ENCODE results near the gene LSM4.

The LSM4 gene

DNA sequence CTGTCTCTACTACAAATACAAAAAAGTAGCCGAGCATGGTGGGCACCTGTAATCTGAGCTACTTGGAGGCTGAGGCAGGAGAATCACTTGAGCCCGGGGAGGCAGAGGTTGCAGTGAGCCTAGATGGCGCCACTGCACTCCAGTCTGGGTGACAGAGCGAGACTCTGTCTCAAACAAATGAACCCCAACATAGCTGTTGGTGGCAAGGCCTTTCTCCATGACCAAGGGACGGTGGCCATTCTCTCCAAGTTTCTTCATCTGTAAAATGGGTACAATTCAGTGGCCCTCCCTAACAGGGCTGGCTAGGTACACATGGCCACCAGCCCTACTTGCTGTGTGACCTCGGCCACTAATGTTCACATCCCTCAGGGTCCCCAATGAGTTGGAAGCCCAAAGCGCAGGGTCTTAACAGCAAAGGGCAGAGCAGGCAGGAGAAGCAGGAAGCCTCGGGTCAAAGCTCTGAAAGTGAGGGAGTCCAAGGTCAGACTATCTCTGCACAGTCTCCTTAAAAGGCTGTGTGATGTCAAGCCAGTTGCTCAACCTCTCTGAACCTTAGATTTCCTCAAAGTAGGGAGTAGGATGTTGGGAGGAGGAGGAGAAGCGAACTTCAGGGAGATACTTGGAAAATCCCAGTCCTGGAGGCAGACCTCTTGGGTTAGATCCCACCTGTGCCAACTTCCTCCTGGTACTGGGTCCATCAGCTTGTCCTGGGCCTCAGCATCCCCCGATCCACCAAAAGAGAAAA, 44.2 kb downstream of the LSM4 start:
- DNase-seq (ENCODE audit: low read depth, low spot score): no peak

DNA sequence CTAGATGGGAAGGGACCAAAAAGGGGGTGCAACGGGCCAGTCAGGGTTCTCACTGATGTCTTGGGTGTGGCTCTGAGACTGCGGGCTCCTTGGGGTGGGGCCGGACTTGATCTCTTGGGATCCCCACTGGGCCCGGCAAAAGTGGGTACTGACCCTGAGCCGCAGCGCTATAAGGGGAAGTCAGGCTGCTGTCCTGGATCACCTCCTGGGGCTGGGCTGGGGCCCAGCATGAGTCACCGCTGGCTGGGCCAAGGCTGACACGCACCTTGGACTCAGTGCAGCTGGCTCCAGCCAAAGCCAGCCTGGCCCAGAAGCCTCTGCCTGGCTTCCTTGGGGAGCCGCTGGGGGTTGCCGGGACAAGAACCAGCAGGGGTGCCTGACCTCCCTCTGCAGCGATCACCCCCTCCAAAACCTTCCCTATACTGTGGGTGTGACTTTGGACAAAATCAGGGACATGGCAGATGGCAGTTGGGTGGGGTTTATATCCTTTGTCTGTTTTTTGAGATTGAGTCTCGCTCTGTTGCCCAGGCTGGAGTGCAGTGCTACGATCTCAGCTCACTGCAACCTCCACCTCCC, 48.0 kb downstream of the LSM4 start:
- no peak for DNase-seq (ENCODE audit: low read depth, low spot score)

DNA sequence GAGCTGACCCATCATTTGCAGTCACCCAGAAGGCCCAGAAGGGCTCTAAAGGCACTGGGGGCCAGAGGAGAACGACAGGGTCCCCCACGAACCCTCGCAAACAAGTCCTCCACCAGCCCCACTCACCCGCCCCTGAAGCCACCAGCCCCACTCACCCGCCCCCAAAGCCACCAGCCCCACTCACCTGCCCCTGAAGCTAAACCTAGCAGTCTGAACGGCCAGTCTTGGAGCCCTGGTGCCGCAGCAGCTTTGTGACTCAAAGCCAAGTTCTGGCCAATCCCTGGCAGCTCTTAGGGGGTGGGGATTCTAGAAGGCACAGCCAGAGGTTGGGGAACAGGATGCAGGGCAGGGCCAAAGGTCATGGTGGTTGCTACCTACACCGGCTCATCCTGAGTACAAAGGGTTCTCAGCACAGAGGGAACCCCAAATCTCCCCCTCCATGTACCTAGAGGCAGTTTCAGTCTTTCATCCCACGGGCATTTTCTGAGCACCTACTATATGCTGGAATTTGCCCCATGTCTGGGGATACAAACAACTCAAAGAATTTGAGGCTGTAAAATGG, 48.6 kb downstream of the LSM4 start, which contains the start of gene IQCN:
IQCN (minus strand) TSS at position 234 of the 562 bp plus-strand sequence. CDS start 4,974 bp downstream, outside the sequence.
- no peak for DNase-seq (ENCODE audit: low read depth, low spot score)

DNA sequence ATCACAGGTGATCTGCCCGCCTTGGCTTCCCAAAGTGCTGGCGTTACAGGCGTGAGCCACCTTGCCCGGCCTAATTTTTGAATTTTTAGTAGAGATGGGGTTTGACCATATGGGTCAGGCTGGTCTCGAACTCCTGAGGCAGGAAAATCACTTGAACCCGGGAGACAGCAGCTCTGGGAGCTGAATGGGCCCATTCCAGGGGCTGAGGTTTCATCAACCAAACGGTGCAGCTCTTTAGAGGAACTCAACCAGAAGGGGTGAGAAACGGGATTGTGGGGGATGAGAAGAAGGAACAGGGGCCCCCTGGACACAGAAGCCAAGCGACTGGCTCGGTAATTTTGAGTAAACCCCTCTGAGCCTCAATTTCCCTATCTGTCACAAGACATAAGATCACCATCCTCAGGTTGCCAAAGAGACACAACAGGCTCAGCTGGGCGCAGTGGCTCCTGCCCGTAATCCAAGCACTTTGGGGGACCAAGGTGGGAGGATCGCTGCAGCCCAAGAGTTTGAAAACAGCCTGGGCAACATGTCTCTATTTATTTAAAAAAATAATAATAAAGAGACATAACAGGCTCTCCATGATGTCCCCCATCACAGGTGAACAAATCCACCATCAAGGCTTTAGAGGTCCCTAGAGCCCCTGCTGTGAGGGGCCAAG, 49.2 kb downstream of the LSM4 start:
- DNase-seq (ENCODE audit: low read depth, low spot score): no peak

DNA sequence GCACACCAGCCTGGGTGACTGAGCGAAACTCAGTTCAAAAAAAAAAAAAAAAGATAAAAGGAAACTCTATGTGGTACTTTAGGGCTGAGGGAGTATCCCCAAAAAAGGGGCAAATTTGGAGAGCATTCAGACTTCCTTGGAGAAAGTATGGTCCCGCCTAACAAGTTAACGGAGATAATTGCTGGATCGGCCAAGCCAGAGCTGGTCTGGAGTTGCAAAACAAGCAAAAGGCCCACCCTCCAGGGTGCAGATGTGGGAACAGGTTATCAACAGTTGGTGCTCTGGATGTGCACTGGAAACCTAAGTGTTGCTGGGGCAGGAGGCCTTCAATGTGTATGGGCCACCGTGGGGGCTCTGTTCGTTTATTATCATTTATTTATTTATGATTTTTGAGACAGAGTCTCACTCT, 51.4 kb downstream of the LSM4 start:
- DNase-seq (ENCODE audit: low read depth, low spot score): no peak

DNA sequence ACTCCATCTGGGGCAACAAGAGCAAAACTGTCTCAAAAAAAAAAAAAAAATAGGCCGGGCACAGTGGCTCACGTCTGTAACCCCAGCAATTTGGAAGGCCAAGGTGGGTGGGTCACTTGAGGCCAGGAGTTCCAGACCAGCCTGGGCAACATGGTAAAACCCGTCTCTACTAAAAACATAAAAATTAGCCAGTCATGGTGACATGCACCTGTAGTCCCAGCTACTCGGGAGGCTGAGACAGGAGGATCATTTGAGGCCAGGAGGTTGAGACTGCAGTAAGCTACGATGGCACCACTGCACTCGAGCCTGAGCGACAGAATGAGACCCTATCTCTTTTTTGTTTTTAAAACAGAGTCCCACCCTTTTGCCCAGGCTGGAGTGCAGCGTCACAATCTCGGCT, 52.5 kb downstream of the LSM4 start:
- DNase-seq (ENCODE audit: low read depth, low spot score): no peak

DNA sequence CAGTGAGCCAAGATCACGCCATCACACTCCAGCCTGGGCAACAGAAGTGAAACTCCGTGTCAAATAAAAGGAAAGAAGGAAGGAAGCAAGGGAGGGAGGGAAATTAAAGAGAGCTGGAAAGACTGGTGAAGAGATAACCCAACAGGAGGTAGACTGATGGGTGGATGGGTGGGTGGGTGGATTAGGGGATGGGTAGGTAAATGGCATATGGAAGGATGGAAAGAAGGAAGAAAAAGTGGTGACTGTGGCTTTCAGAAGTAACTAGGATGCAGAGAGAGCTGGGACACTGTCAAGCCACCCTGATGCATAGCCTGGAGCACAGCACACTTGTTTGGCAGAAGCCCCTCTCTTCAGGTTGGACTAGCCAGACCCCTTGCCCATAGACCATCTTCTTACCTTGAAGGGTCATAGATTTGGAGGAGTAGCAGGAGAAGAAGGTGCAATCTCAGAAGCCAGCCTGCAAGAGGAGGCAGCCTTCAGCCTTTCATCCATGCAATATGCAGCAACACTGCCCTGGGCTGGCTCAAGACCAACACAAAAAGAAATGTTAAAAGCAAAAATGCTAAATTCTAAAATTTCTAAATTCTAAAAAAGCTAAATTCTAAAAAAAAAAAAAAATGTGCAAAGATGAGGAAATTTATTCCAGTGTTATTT, 53.7 kb downstream of the LSM4 start:
- DNase-seq (ENCODE audit: low read depth, low spot score): no peak

DNA sequence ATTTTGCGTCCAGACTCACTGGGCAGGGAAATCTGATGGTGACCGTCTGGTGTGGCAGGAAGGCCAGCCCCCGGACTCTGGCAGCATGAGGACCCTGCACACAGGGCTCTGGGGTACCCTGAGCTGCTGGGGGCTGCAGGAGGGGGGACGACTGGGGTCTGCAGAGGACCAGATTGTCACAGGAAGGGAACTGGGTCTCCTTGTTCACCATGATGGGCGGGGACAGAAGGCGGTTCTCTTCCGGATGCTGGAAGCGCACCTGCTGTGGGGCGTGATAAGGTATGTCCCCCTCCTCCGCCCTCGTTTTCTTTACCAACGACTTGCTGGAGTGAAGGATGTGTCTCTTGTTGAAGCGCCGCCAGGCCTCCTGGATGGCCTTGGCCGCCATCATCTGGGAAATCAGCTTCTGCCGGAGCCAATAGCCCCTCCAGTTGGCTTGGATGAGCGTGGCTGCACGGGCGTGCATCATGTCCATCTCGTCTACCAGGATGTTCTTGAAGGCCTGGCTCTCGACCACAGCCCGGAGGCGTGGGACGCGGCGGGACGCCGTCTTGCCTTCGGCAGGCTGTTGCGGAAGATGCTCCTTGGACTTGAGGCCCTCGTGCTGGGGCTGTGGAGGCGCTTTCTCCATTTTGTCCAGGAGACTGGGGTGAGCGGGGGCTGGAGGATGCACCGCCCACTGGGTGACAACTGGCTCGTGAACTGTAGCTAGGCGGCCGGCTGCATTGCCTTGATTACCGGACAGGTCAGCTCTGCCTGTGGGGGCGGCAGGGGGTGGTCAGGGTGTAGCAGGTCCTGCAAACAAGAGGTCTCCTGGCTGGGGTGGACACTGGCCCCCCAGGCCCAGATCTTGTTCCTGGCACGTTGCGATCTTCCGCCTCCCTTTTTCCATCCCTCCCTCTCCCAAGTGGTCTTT, 55.8 kb downstream of the LSM4 start:
- DNase-seq (ENCODE audit: low read depth, low spot score): no peak

DNA sequence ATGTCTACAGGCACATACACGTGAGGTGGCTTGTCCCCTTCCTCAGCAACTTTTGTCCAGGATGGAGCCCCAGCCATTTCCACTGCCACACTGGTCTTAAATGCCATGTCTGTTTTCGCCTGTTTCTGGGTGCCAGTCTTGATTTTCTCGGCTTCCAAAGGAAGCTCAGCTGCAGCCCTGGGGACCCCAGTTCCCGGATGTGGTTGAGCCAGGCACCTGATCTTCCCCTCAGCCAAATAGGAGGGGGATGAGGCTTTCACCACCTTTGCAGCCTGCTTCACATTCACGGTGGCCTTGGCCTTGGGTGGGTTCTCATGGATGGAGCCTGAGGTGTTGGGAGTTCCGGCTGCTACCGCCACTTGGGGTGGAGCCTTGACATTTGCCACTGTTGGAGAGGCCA, 57.3 kb downstream of the LSM4 start:
- no peak for DNase-seq (ENCODE audit: low read depth, low spot score)

DNA sequence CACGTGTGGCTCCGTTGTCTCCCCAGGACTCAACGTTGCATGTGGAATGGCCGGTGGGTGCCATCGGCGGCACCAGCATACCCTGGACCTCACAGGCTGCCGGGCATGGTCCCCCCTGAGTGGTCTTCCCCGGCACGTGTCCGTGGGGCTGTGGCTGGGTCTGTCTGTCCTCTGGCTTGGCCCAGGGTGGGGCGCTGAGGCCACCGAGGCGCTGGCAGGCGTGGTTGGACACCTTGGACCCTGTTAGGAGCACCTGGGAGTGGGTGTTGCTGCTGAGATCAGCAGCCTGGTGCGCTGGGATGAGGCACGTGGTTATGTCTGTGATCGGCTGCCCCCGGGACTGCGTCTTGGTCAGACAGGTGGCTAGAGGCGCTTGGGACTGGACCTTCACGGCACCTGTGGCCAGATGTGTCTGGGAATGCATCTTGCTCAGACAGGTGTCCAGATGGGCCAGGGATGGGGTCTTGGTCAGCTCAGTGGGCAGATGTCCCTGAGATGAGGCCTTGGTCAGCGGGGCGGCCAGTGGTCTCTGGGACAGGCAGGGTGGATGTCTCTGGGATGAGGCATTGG, 57.8 kb downstream of the LSM4 start:
- DNase-seq (ENCODE audit: low read depth, low spot score): no peak

DNA sequence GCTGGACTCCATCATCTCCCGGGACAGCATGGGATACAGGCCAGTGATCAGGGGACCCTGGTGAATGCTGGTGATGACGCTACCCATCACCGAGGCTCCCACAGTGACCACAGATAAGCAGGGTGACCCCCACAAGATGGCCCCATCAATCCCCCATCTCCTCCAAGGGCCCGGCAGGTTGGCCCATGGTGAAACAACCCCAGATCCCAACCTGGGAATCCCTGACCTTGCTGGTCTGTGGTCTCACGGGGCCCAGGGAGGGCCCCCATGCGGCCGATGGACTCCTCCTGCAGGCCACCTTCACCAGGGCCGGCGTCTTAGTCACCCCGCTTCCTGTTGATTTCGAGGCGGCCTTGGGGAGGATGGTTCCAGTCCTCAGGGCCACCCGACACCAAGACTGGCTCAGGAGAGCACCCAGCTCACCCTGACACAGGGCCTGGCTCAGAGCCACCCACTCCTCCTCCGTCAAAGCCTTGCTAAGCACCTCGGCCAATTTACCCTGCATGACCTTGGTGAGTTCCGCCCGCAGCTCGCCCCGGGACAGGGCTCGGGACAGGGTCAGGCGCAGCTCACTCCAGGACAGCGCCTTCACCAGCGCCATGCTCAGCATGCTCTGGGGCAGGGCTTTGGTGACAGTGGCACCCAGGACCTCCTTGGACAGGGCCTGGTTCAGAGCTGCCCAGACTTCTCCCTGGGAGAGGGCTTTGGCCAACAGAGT, 58.6 kb downstream of the LSM4 start:
- DNase-seq (ENCODE audit: low read depth, low spot score): no peak

DNA sequence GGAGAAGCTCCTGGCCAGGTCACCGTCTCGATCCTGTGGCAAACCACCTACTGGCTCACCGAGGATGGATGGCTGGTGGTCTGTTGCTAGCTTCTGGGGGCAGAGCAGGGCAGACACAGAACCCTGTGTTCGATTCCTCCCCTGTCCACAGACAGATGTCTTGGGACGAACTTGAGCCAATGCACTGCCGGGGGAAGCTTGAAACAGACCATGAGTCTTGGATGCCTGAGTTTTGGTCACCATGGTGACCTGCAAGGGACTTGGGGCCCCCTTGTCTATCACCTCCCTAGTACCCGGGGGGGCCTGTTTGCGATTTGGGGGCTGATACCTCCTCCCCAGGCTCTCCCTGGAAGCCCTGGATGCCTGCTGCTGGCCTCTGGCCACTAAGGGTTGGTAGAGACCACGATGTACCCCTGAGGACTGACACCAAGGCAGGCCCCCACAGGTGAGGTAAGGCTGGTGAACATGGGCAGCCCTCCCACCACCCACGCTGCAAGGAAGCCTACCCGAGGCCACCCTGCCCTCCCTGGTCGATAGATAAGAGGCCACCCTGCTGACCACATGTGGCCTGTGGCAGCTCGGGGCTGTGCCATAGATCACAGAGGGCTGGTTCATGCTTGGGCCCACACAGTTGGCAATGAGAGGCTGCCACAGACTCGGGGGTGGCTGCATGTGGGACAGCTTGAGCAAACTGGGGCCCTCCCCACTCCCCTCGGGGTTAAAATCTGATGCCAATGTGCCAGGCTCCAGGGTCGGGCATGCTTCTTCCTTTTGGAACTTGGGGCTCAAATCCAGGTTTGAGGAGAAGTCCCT, 59.3 kb downstream of the LSM4 start:
- DNase-seq (ENCODE audit: low read depth, low spot score): no peak

DNA sequence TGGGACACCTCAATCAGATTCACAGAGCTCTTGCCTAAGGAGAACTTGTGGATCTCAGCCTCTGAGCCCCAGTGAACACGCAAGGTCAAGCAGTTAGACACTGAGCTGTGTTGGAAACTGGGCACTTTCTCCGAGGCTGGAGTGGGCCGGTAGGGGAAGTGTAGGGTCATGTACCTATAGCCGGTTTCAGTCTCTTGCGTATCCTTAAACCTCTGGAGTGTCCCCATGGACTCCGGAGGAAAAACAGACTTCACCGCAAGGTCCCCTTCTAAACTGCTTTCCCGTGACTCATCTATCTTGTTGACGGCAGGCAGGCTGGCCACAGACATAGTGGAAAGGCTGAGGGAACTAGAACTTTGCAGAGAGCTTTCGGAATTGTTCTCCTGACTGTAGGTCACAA, 60.0 kb downstream of the LSM4 start:
- no peak for DNase-seq (ENCODE audit: low read depth, low spot score)

DNA sequence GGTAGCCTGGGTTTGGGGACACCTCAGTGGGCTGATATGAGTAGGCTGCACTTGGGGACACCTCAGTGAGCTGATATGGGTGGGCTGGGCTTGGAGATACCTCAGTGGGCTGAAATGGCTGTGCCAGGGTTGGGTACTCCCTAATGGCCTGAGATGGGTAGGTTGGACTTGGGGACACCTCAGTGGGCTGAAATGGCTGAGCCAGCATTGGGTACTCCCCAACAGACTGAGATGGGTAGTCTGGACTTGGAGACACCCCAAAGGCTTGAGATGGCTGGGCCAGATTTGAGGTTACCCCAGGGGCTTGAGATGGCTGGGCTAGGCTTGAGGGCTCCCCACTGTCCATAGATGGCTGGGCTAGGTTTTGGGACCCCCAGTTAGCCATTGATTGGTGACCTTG, 60.7 kb downstream of the LSM4 start:
- DNase-seq (ENCODE audit: low read depth, low spot score): no peak

DNA sequence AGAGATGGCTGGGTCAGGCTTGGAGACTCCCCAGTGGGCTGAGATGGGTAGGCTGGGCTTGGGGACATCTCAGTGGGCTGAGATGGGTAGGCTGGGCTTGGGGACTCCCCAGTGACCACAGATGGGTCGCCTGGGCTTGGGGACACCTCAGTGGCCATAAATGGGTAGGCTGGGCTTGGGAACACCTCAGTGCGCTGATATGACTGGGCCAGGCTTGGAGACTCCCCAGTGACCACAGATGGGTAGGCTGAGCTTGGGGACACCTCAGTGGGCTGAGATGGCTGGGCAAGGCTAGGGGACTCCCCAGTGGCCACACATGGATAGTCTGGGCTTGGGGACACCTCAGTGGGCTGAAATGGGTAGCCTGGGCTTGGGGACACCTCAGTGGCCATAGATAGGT, 61.4 kb downstream of the LSM4 start:
- no peak for DNase-seq (ENCODE audit: low read depth, low spot score)

DNA sequence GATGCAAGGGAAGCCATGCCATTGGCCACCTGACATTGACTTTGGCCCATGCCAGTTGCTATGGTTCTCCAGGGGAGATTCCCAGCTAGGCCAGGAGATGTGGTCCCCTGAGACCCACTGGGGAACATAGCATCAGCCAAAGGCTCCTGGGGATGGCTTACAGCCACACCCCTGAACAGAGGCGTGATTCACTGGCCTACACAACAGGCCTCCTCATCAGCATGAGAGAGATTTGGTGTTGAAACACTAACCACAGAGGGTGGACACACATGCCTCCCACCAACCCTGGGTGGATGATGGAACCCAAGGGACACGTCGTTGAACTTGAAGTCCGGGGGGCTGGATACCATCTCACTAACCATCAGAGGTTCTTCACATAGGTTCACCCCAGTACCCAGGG, 63.0 kb downstream of the LSM4 start:
- no peak for DNase-seq (ENCODE audit: low read depth, low spot score)

DNA sequence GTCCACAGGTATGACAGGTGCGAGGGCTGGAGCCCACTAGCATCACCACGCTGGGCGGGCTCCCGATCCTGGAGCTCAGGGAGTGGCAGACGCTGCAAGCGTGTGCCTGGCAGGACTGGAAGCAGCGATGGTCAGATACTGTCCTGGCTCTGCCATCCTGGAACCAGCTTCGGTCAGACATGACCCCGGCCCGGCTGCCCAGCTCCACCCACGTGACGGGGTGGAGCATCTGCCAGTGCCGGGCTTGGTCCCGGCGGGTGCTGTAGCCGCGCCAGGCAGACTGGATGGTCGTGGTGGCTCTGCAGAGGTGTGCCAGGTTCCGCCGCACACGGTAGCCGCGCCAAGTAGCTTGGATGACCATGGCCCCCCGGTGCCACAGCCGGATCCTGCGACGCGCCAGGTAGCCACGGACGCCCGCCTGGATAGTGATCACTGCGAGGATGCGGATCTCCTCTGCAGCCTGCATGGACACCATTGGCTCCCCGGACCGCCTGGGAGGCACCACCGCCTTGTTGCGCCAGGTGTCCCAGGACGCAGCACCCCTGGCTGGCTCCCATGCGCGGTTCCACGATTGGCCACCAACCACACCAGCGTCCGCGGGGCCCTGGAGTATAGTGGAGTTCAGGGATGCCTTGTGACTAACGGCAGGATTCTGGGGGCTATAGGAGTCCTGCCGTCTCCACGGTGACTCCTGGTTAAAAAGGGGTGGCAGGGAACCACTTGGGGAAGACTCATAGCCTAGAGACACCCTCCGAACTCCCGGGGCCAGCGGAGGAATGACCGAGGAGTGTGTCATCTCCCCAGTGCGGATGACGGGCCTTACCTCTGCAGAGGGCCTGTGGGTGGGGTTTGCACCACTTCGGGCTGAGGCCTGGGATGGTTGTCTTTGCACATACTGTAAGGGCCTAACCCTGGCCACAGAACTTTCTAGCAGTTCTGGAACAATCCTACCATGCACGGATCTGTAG, 65.1 kb downstream of the LSM4 start:
- DNase-seq (ENCODE audit: low read depth, low spot score): no peak

All from brain pericyte (primary cell).